Measurements from ENCODE around the gene DICER1. TPM values are rescaled to one million over a fixed set of nuclear protein-coding genes. Genes with fewer than 3 reads are reported as not detected.

Gene DICER1
- total and polyA plus RNA-seq, 9 of the 15 experiments (the other 6 are each of a cell fraction or from before 2014, with no cell fraction given): 2.5 to 23.2 (median 12.4) TPM

DNA sequence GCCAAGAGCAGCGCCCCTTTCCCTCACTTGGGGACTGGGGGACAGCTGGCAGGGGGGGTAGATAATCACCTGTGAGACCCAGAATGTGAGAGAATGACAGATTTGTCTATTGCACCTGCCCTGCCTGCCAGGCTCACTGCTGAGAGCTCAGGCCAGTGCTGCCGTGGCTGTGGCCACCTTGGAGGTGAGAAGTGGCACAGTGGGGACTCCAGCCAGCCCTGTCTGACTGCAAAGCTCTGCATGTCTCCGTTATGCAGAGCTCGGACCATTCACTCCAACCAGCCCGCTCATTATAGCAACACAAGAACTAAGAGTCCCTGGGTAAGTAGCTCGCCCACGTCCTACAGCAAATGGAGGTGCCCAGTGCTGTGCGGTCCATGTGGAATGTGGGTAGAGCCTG is 88.8 kb downstream of the DICER1 start:
- FAIRE-seq (no peak), DNase-seq (ENCODE audit: extremely low read depth in 1 of 4, low spot score in 3 of 4) (no peak), ATAC-seq (no peak)
- 0% methylated on average over 7 of the region's 8 CpGs for WGBS (ENCODE audit: insufficient coverage, low coverage, missing lambda C conversion rate)
- POLR2A ChIA-PET: no interaction called here
- no peak overlapping the region for H3K27ac ChIP-seq (ENCODE audit: extremely low read depth, low read depth, low read length)
- no peak overlapping the region for H3K9ac ChIP-seq (ENCODE audit: insufficient read depth in 1 of 2, low read depth in 2 of 2, low read length in 2 of 2)
- no peaks in the 10 kb centered on the region for H3K36me3 ChIP-seq (ENCODE audit: control insufficient read depth, insufficient read depth, low read length)
- no peaks in the 10 kb centered on the region for H3K9me1 ChIP-seq (ENCODE audit: control insufficient read depth, insufficient read depth, low read length)
- no peak overlapping the region for H2AFZ ChIP-seq (ENCODE audit: low read depth, low read length)
- no TSS peak for BruUV-seq (replicated peaks)
- no peak overlapping the region for H3K4me3 ChIP-seq
- no peaks in the 10 kb centered on the region for H4K20me1 ChIP-seq (replicated peaks; ENCODE audit: control insufficient read depth, insufficient read depth, low read length)
- CTCF ChIA-PET (ENCODE audit: low intra/inter-chr PET ratio): no interaction called here
- TF ChIP-seq EP300 (IDR thresholded peaks at IDR 0.05; ENCODE audit: low read length) (no peak), RAD21 (CRISPR knock-in tag; conservative IDR thresholded peaks at IDR 0.05 in 1 of 2, IDR thresholded peaks at IDR 0.05 in 1 of 2) (no peak), SIX5 (IDR thresholded peaks at IDR 0.05; ENCODE audit: borderline replicate concordance in 1 of 2, insufficient read depth in 1 of 2, low read depth in 1 of 2, low read length in 2 of 2) (no peak), ZNF12 (CRISPR knock-in tag; IDR thresholded peaks at IDR 0.05) (no peak), ZNF212 (CRISPR knock-in tag; IDR thresholded peaks at IDR 0.05) (no peak), RFX5 (IDR thresholded peaks at IDR 0.05; ENCODE audit: low read depth, low read length) (no peak), MTA1 (IDR thresholded peaks at IDR 0.05; ENCODE audit: borderline replicate concordance) (no peak), ZNF75A (CRISPR knock-in tag; IDR thresholded peaks at IDR 0.05) (no peak)
- TF ChIP-seq, protein P1, sequence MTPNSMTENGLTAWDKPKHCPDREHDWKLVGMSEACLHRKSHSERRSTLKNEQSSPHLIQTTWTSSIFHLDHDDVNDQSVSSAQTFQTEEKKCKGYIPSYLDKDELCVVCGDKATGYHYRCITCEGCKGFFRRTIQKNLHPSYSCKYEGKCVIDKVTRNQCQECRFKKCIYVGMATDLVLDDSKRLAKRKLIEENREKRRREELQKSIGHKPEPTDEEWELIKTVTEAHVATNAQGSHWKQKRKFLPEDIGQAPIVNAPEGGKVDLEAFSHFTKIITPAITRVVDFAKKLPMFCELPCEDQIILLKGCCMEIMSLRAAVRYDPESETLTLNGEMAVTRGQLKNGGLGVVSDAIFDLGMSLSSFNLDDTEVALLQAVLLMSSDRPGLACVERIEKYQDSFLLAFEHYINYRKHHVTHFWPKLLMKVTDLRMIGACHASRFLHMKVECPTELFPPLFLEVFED (CRISPR knock-in tag; conservative IDR thresholded peaks at IDR 0.05): no peak
- no peak overlapping the region for H3K4me2 ChIP-seq (ENCODE audit: insufficient read depth, low read length)
- in situ Hi-C loops (cut with MboI) (no loop called here), intact Hi-C loops (cut with micrococcal nuclease) (no loop called here)
- peaks cover 0 to 14% of the 10 kb centered on the region in 2 experiments; a peak in 2 of 5 replicates for H3K27me3 ChIP-seq (ENCODE audit: control insufficient read depth in 2 of 2, insufficient read depth in 2 of 2, low read length in 2 of 2)
- no peaks in the 10 kb centered on the region for H3K79me2 ChIP-seq (ENCODE audit: control insufficient read depth, insufficient read depth, low read length)
- no peaks in the 10 kb centered on the region for H3K4me1 ChIP-seq (replicated peaks in 1 of 2; ENCODE audit: control insufficient read depth in 2 of 2, insufficient read depth in 2 of 2, low read length in 2 of 2)
- no peaks in the 10 kb centered on the region for H3K9me3 ChIP-seq (replicated peaks; ENCODE audit: control insufficient read depth, insufficient read depth, low read depth, low read length)

Data from K562 (cell line).